ENCODE data around the gene PIGW.

PIGW gene, protein sequence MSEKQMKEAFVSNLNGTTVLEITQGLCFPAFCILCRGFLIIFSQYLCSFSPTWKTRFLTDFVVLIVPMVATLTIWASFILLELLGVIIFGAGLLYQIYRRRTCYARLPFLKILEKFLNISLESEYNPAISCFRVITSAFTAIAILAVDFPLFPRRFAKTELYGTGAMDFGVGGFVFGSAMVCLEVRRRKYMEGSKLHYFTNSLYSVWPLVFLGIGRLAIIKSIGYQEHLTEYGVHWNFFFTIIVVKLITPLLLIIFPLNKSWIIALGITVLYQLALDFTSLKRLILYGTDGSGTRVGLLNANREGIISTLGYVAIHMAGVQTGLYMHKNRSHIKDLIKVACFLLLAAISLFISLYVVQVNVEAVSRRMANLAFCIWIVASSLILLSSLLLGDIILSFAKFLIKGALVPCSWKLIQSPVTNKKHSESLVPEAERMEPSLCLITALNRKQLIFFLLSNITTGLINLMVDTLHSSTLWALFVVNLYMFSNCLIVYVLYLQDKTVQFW

DNA sequence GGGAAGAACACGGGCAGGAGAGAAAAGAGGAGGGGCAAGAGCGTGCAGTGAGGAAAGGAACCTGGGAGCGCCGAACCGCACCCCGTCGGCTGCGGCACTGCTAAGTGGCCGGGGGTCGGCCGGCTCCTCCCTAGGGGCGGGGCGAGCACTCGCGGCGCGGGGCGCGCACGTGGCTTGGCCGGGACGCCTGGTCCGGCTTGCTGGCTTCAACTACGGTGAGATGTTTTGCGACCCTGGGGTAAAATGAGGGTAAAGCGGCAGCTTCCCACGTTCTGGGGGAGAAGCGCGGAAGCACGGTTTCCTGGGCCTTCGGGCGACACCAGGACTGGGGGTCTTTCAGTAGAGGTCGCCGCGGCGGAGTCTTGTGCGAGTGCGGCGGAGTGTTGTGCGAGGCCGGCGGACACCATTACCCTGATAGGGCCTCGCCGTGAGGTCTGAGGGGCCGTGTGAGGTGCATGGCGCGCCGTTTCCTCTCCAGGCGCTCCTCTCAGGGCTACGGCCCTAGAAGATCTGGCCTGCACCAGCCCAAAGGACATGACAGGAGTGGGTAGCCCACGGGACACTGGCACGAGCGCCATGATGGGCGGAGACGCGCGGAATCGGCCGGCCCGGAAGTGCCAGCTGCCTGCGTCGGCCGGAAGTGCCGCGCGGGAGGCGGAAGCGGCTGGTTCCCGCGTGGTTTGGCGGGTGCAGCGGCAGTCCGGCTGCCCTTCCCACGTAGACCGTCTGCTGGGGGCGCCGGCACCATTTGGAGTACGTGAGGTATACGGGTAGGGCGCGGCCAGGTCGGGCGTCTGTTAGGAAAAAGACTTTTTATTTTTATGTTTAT is at the start of gene PIGW, which contains the start of gene MYO19:
Gene PIGW (plus strand): TSS at position 148 of the 829 bp plus-strand sequence. CDS start 2,115 bp downstream, outside the sequence.
Gene MYO19 (minus strand): TSS at position 29 of the 829 bp plus-strand sequence. CDS start 2,330 bp downstream, outside the sequence.
- FAIRE-seq, result no peak

DNA sequence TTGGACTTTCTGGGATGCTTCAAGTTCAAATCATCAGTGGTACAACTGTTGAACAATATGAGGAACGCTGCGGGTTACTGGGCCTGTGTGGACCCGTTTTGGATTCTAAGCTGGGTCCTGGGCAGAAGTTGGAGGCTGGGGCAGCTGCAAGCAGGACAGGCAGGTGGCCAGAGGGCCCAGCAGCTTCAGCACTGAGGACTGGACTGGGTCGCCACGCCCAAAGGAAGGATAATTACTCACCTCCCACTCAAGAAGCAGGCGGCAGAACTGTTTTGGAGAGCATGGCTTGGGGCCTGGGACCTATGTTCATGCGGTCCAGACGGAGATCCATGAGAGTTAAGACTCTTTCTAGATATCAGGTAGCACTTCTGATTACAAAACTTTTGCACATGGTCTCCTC is 49.8 kb upstream of the PIGW start:
- FAIRE-seq, result no peak

DNA sequence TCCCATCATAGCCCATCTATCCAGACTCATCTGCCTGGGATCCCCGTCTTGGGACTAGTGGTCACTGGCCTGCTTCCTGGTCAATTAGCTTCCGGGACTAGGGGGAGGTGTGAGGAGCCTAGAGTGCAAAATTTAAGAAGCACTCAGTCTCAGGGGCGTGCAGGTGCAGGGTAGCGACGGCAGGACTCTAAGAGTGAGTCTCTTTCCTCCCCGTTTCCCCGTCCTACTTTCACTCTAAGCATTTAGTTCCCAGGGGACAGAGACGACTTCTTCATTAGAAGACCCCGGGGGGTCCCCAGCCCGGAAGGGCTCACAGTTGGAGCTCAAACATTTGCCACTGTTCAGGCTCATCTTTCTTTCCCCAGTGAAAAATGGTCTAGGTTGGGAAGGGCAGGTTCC is 49.0 kb upstream of the PIGW start:
- no peak for FAIRE-seq

DNA sequence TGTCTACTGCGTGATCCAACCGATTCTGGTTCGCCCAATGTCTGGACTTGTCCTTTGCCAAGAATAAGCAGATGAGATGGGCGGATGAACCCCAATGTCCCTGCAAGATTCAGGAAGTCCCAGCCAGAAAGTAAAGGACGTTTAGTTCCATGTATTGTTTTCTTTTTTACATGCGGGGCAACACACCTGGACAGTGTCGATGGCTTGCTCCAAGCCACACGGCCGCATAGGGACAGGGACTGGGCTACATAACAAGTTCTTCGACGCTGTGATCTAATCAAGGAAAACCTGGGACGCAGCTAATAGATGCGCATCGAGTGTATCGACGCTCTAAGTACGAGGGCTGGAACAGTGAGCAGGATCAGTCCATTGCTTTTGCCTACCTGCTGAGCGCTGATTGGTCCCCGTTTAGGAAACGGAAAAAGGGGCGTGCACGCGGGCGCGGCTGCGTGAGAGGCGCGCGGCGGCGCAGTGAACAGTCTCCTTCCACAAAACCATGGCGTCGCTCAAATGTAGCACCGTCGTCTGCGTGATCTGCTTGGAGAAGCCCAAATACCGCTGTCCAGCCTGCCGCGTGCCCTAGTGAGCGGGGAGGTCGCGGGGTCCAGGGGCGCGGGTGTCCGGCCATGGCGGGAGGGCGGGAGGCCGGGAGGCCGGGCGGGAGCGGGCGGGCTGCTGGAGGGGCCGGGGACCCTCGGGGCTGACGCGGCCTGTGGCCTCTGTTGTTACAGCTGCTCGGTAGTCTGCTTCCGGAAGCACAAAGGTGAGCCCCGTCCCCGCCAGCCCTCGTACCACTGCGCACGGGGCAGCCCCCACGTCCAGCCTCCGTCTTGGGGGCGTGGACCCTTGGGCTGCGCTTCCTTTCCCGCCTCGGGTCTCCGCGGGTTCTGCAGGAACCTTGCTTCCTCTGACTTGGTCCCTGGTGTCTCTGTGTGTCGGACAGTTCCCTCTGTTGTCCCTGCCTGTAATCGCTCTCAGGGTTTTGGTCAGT is 48.3 kb upstream of the PIGW start, which contains the start of gene ZNHIT3:
Gene ZNHIT3 (plus strand): TSS at position 478 of the 991 bp plus-strand sequence. CDS start 19 bp downstream, at position 497.
- FAIRE-seq, result no peak

DNA sequence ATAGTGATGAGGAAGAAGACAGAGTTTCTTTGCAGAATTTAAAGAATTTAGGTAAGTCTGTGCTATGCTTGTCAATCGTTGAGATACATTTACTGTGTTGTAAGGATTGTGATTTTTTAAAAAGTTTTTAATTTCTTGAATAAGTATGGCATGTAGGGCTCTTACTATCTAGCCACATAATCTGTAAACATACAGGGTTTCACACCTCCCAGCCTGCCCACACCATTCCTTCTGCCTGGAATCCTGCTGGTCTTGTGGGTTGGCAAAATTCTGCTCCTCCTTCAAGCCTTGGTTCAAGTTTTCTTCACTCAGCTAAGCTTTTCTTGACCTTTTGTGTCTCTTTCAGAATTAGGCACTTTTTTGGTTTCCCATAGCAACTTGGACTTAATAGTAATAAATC is 40.8 kb upstream of the PIGW start:
- no peak for FAIRE-seq

DNA sequence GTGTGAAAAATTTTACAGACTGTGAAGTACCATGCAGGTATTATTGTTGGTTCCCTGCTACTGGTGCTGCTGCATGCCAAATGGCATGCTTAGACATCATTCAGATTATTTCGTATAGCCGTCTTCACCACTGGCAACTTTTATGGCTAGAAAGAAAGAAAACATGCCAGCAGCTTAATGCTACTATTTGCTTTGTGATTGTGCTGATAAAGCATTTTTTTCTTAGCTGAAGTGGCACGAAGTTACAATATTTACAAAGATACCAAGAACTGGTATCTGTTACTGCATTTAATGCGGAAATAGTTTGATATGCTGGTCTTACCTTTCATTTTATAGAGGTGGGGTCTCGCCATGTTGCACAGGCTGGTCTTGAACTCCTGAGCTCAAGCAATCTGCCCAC is 40.1 kb upstream of the PIGW start:
- no peak for FAIRE-seq

DNA sequence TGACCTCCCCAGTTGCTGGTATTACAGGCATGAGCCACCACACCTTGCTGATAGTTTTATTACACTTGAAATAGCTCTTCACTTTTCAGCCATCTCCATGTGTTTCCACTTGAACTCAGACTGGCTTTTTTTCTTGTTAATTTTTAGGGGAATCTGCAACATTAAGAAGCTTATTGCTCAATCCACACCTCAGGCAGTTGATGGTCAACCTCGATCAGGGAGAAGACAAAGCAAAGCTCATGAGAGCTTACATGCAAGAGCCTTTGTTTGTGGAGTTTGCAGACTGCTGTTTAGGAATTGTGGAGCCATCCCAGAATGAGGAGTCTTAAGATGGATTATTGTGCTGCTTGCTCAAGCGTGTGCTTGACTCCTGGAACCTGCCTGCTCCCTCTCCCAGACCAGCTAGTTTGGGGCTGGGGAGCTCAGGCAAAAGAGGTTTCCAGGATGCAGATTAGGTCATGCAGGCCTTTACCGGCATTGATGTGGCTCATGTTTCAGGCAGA is 39.7 kb upstream of the PIGW start:
- no peak for FAIRE-seq

DNA sequence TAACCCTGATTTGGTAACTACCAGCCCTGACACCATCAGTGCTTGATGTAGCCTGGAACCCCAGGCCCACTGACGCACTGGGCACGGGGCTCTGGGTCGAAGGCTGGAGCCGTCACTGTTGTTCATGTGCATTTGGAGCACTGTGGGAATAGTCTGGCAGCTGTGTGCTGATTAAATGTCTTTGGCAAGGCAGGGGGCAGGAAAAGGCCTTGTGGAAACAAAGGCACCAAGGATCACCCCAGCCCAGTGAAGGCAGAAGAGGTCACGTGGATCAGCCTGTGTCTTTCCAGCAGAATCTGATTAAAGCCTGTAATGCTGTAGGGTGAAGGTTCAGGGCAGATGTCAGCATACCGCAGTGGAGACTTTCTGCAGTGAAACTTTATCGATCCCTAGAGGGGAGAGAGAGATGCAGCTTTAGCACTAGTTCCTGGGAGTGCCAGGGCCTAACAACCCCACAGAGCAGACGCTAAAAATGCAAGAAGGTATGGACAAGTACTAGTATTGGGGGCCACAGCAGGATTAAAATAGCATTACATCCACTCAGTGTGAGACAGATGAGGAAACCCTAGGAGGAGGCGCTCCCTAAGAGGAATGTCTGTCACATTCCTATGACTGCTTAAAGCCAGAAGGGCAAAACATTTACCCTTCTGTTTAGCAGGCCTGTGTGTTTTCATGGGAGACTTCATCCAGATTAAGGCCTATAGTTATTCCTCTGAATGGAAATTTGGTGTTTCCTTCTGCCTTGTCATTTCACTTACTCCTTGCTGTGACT is 38.6 kb upstream of the PIGW start:
- FAIRE-seq, result no peak

DNA sequence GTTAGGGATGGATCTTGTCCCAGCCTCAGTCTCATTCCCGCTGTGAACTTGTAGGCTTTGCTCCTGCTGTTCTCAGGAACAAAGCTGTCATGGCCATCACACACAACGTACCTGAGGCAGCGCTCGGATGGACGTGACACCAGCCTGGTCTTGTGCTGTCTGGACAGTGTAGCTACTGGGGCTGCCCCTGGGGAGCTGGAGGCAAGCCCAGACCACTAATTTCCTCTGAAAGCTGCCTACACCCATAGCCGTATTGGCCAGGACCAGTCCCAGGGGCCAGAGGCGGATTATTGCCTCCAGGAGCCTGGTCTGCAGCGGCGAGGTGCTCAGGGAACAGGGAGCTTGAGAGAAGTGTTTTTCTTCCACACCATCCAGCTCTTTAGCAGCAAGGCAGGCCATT is 36.6 kb upstream of the PIGW start:
- no peak for FAIRE-seq

DNA sequence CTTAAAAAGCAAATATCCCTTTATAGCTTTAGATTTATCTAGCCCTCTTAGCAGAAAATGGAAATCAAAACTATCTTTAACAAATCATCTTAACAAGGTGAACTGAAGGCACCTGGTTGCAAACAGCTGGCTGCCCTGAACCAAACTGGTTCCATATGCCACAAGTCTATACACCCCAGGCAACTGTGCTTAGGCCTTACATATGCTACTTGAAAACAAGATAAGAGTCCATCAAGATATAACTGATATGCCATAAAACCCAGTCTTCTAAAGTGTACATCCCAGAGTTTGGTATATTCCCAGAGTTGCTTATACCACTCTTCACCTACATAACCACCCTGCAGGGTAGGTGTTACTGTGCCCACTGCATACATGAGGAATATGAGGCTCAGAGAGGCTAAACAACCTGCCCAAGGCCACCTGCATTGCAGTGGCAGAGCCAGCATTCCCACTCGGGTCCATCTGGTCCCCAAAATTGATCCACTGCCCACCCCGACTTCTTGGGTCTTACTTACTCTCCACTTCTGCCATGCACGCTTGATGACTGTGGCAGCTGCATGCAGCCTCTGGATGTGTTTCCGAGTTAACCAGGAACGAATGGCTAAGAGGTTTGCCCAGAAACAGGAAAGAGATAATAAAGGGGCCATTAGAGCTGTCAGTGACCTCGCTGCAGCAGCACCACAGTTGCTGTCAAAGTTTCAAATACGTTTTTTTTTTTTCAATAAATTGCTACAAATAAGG is 36.1 kb upstream of the PIGW start:
- FAIRE-seq, result no peak

DNA sequence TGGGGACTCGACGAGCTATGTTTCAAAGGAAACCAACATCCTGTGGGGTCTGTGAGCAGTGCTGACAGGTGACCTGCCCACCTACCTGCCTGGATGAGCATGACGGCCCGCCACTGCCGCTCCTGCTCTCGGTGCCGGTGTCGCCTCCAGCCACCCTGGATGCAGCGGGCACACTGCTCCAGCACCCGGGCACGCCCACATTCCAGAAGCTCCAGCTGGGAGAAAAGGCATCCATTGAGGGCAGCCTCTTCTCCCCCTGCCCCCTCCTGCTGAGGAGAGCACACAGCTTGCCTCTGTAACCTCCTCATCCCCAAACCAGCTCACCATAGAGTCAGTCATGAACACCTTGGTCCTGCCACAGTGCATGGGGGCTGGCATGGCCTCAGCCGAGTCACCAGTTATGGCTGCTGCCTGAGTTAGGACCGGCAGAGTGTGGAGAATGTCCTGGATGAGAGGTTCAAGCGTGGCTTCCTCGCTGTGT is 34.0 kb upstream of the PIGW start:
- FAIRE-seq, result no peak

DNA sequence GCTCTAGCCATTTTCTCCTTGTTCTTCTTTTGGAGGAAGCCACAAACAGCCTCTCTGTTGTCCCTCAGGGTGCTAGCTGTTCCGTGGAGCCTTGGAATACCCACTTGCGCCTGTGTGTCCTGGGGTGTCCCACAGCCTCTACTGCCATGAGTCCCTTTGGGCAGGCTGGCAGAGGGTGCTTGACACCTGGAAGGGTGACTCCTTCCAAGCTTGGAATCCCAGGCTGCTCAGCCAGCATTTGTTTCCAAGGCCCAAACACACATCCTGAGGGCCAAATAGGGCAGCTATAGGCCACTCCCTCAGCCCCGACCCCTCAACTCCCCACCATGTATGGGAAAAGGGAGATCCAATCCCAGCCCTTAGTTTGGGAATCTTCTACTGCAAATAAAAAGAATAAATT is 33.4 kb upstream of the PIGW start:
- FAIRE-seq, result no peak

DNA sequence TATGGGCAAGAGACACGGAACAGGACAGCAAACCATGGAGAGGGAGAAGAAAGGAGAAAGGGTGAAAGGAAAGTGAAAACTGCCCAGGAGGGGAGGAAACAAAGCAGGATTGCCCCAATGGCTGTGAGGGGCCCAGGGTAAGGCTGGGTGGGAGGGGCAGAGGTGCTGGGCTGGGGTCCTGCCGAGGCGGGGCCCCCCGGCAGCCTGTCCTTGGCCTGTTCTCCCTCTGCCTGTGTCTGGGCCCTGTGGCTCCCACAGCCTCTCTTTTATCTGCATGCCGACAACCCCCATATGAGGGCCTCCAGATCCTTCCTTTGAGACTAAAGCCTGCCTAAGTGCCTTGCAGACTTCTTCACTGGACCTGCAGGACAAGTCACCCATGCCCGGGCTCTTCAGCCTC is 32.8 kb upstream of the PIGW start:
- FAIRE-seq, result no peak

DNA sequence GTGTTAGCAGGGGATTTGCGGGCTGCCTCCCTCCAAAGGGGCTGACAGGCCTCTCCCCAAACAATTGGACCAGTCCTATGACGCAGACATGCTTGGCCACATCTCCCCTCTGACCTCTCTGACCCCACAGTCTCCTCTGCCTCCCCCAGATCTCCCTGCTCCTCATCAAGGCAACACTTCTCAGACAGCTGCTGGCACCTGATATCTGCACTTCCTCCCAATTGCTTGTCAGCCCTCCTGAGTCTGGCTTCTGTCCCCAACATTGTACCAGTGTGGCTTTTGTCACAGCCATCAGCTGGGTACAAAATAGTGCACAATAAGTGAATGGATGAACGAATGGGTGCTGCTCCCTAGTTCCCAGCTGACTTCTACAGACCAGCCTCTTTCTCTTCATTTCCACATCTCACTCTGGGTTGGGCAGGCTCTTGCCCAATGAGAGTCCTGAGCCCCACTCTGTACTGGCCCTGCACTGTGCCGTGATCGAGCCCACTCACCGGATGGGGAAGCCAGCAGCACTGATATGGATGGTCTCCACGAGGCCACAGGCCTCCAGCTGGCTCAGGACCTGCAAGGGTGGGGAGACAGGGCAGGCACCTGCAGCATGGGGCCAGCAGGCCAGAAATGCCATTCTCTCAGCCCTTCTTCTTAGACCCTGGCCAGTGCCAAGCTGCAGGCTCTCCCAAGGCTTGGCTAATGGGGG is 31.2 kb upstream of the PIGW start:
- no peak for FAIRE-seq

DNA sequence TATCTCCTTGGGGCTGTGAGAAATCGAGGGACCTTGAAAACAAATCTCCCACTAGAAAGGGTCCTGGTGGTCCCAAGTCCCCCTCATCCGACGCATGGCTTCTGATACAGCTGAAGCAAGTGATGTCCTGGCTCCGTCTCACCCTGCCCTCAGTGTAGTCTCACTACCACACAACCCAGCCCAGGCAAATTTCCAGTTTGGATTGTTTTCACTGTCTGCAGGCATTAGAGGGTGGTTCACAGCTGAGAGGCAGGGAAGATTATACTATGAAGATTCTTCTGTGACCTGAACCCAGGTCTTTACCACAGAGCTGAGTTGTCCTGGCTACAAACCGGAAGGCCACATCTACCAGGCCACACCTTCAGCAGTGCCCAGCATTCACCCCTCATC is 30.6 kb upstream of the PIGW start:
- no peak for FAIRE-seq

DNA sequence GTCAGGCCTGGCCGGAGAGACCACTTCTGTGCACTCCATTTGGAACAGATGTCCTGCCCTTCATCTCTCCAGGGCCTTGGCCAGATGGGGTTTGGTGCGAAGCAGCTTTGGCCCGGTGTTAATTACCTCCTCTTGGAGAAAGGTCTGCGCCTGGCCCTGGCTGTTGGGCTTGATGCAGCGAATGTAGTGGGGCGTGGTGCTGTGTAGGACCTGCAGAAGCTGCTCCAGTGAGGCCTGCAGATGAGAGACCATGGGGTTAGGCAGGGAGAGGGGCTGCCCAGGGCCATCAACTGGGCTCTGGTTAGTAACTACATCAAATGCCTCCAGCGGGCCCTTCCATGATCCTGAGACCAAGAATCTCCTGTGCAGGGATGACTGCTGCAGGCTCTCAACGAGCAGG is 29.6 kb upstream of the PIGW start:
- FAIRE-seq, result no peak

DNA sequence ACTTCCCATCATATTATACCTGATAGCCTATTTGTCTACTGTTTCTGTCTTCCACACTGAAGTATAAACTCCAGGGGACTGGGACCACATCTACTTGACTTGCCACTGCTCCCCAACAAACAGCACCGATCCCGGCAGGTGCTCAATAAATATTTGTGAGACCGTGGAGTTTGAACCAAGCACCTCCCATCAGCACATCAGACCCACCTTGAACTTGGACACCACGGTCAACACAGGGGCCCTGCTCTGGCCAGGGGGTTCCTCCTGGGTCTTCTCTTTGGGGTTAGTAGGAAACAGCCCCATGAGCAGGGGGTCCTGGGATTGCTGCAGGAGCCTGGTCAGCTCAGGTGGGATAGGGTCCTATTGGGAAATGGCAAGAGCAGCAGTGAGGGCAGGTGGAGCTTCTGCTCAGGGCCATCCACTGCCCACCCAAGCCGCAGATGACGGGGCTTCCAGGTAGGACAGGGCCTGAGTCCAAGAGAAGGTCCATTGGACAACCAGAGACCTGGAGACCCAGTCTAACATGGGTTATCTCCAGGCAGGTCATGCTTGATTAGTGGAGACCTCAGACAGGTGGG is 28.4 kb upstream of the PIGW start:
- no peak for FAIRE-seq

DNA sequence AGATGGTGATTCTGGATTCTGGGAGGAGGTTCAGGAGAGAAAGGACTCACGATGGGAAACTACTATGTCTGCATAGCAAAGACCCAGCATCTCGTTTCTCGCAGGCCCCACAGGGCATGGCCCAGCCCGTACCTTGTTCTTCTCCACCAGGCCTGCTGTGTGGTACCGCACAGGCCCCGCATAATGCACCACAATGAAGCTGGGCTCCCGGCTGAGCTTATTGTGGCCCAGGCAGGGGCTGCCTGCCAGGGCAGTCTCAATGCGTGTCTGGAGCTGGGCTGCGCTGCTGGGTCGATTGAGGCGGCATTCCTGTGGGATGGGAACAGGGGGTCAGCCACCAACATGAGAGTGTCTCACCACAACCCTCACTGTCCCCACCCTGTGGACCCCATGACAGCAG is 28.0 kb upstream of the PIGW start:
- no peak for FAIRE-seq

DNA sequence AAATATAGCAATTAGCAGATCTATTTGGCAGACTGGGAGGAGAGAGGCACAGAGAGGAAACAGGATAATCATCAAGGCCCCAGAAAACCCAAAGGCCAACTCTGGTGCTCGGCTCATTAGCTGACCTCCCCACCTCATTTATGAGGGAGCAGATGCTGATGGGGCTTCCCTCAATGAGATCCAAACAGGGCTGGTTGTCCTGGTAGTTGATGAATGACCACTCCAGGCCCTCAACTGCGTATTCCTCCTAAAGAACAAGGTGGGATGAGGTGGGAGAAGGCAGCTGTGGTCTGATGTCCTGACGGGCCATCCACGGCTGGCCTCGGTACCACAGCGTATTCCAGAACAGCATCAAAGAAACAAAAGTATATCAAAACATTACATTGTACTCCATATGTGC is 27.5 kb upstream of the PIGW start:
- no peak for FAIRE-seq

Measured in A204.1 (cell line).